Brain pericyte (primary cell): ENCODE results near the gene APOBEC3H.
"Not testable (repeated sequence)": the region's sequence is repeated elsewhere in the genome, so short reads cannot be mapped to it uniquely, and the experiment has no call there.

Experiments
- DNase-seq: peaks from one replicate; pipeline ENCODE4 v3.0.0-alpha.2; 2012; ENCODE audit warnings: low read depth, low spot score

APOBEC3H gene

GRCh38 chr22:39097098-39098020 is at the start of gene APOBEC3H:
Gene APOBEC3H, plus strand, starts transcription at chr22:39097244. Its CDS starts 3,035 bp downstream, at chr22:39100279.
- DNase-seq = no peak

- DNase-seq = not testable (repeated sequence)
These were observed 47.6 kb upstream of the APOBEC3H start for GRCh38 chr22:39049486-39049885.

GRCh38 chr22:39051844-39052495 is 45.1 kb upstream of the APOBEC3H start:
- DNase-seq = not testable (repeated sequence)

- no peak for DNase-seq
These were observed 41.4 kb upstream of the APOBEC3H start for GRCh38 chr22:39055658-39056057.

- DNase-seq = not testable (repeated sequence)
These were observed 35.8 kb upstream of the APOBEC3H start for GRCh38 chr22:39061290-39061689.

- not testable (repeated sequence) for DNase-seq
These were observed 35.1 kb upstream of the APOBEC3H start for GRCh38 chr22:39061951-39062350.

GRCh38 chr22:39063904-39064303 is 33.1 kb upstream of the APOBEC3H start:
- not testable (repeated sequence) for DNase-seq

GRCh38 chr22:39066442-39067276 is 30.4 kb upstream of the APOBEC3H start:
- DNase-seq = not testable (repeated sequence)

GRCh38 chr22:39068033-39068785 is 28.8 kb upstream of the APOBEC3H start:
- DNase-seq = no peak

- no peak for DNase-seq
These were observed 26.9 kb upstream of the APOBEC3H start for GRCh38 chr22:39070186-39070585.

GRCh38 chr22:39072581-39072981 is 24.5 kb upstream of the APOBEC3H start:
- not testable (repeated sequence) for DNase-seq

- DNase-seq = no peak
These were observed 23.1 kb upstream of the APOBEC3H start for GRCh38 chr22:39073981-39074380.

- not testable (repeated sequence) for DNase-seq
These were observed 20.7 kb upstream of the APOBEC3H start for GRCh38 chr22:39076155-39077025.

- DNase-seq = not testable (repeated sequence)
These were observed 19.8 kb upstream of the APOBEC3H start, which contains the start of gene APOBEC3G for GRCh38 chr22:39077026-39077840. Gene APOBEC3G, plus strand, starts transcription at chr22:39077275. Its CDS starts 87 bp downstream, at chr22:39077362.

- DNase-seq = not testable (repeated sequence)
These were observed 19.1 kb upstream of the APOBEC3H start for GRCh38 chr22:39077912-39078311.

- no peak for DNase-seq
These were observed 18.7 kb upstream of the APOBEC3H start for GRCh38 chr22:39078329-39078728.

- not testable (repeated sequence) for DNase-seq
These were observed 17.9 kb upstream of the APOBEC3H start for GRCh38 chr22:39079054-39079637.

- no peak for DNase-seq
These were observed 16.8 kb upstream of the APOBEC3H start for GRCh38 chr22:39080052-39080762.
